Activated CD4-positive, CD25-positive, alpha-beta regulatory T cell treated with anti-CD3 and anti-CD28 coated beads, Interleukin-2, amount 50 U/mL, for 24 hours (primary cell): Measurements from ENCODE around the gene SEC22A.

Source experiments
- ATAC-seq, 2 donors: fragments of 150-1000 bp; cut with Tn5 transposase; one replicate each; pipeline ENCODE4 v1.10.0; 2021; ENCODE audit warnings: mild to moderate bottlenecking in 1 of 2, moderate library complexity in 1 of 2

The SEC22A gene

GRCh38 chr3:123289391-123290106 lies 87.8 kb downstream of the SEC22A start:
- ATAC-seq, result no peak

GRCh38 chr3:123290107-123290930 lies 88.6 kb downstream of the SEC22A start:
- no peak for ATAC-seq

DNA sequence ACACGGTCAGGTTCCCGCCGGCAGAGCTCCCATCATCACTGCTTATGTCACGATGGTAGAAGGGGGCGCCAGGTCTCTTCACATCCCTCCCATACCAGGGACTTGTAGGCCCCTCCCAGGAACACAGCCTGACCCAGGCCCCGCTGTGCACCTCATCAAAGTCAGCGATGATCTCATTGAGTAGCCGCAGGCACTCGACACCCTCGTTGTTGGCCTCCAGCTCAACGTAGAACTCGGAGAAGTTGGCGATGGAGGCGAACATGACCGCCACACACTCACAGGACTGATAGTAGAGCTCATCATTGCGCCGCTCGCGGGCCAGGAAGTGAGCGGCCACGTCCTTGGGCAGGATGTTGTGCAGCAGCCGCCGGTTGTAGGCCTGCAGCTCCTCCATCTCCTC lies 89.2 kb downstream of the SEC22A start:
- ATAC-seq, result no peak

- no peak for ATAC-seq
These were observed 89.7 kb downstream of the SEC22A start for GRCh38 chr3:123291404-123291803.

DNA sequence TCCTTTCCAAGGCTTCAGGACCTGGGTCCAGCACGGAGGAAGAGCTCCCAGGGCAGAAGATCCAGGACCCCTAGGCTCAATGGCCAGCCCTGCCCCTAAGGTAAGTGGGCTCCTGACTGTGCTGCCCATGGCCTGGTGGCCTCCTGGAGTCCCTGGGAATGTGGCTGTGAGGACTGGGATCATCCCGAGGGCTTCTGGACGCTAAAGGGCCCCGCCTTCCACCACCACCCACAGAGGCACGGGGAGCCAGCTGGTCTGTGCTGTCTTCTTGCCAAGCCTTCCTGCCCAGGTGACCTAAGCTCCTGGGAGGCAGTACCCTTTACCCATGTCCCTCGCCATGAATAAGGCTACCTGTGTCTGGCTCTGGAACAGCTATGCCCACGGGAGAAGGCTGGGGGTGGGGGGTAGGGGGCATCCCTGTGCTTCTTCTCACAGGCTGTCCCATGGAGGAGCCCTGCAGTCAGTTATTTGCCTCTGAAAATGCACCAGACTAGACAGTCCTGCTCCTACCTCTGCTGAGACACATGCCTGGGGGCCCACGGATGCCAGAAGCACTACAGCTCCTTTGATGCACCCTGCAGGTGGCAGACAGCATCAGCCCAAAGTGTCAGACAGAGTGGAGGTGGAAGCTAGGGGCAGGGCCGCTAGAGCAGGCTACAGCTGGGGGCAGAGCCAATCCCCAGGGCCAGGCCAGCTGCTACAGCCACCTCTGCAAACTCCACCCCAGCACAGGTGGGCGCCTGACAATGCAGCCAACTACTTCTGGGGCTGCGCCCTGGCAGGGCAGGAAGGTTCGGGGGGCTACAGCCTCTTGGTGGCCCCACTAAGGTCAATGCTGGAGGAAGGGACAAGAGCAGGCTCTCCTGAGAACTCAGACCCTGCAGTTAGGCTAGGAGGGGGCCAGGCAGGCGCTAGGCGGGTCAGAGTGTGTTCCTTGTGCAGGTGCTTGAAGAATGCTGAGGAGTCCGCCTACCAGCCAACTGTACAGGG lies 90.9 kb downstream of the SEC22A start:
- no peak for ATAC-seq

DNA sequence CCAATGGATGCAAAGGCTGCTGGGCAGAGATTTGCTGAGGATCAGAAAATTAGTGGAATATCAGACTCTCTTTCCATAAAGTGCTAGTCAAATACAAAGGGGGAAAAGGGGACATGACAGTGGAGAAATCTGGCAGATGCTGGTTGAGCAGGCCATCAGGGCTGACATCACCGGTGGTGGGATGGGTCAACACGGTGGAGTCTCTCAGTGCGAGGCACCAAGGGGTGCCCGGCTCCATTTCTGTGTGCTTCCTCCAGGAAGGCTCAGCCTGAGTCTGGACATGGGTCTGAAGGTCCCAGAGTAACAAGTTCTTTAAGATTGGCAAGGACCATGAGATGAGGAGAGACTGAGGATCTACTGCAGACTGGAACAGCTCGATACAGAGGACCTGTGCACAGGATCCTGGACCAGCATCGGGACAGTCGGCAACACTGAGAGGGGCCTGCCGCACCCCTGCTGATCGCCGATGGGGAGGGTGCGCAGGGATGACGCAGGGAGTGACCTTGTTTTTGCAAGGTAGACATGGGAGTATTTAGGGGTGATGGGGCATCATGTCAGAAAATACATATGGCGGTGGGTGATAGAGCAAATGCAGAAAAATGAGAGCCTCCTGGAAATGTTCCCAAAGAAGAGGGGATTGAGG lies 92.7 kb downstream of the SEC22A start:
- no peak for ATAC-seq

DNA sequence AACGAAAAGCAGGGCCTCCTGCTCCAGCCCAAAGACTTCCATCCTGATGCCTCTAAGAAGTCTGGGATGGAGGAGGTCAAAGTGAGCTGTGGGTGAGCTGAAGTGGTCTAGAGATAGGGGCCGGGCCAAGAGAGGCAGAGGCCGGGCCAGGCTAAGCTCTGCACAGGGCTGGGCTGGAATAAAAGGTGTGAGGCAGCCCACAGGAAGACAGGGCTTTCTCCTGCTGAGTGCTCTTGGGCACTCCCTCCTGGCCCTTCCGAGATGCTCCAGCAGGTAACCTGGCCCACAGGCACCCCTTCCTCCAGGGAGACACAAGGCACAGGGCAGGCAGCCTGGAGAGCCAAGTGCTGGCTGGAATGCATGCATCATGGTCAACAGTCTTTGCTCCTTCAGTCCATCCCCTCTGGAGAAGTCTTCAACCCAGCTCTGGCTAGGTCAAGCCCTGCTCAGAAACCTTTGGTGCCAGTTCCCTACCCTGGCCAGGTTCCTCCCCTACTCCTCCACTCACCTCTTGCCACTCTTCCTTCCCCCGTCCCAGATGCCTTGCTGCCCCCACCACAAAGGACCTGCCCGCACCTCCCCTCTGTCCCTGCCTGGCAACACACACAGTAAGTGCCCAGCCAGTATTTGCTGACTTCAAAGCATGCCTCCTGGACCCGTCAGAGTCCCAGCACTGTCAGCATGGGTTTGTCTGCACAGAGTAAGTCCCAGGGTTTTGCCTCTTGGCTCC lies 93.6 kb downstream of the SEC22A start:
- ATAC-seq, result peak in 1 of 2 donors; percentile 10

- ATAC-seq, result no peak
These were observed 94.1 kb downstream of the SEC22A start for GRCh38 chr3:123295901-123296250.

GRCh38 chr3:123296261-123296660 lies 94.5 kb downstream of the SEC22A start:
- no peak for ATAC-seq

DNA sequence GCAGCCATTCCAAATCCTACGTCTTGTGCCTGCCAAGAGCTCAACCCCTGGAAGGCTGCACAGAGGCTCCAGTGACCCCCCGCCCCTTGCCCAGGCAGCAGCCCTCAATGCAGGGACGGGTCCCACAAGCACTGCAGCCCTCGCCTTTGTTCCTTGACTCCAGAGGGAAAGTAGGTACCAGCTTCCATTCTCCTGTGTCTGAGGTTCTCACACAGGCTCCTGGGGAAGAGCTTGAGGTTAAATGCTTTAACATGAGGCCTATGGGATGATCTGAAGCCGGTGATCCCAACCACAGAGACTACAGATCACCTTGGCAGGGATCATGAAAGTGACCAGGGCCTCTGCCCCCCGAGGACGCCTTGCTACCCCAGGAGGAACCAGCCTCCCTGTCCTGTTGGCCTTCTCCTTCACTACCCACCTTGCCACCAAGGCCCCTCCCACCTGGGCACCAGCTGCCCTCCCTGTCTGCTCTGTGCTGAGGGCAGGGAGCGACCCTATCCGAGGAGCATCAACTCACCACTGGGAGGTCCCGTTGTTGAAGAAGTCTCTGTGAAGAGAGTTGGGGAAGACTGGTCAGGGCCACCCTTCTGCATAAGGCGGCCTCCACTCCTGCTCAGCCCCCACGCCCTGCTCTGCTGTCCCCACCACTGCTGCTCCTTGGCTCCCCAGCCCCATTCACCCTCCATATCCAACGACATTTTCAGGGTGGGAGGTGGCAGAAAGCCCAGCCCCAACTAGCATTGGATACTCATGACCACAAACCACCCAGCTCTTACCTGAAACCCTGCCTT lies 95.3 kb downstream of the SEC22A start:
- ATAC-seq, result no peak

- no peak for ATAC-seq
These were observed 95.8 kb downstream of the SEC22A start for GRCh38 chr3:123297627-123297899.

DNA sequence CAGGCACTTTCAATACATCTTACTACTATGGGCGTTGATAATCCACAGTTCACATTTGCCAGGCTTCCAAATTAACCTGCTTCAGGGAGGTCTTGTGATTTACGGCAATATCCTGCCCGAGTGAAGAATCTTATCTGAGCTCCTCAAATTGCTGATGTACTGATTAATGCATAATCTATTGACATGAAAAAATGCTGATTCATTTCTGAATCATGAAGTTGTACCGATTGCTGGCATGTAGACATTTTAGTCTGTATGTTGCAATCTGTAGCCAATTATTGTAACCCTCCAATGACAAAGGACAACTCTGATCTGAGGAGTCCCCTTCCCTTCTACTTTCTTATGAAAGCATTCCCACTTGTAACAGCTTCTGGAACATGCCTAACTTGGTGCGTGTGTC lies 97.2 kb downstream of the SEC22A start:
- no peak for ATAC-seq

- ATAC-seq, result no peak
These were observed 97.8 kb downstream of the SEC22A start for GRCh38 chr3:123299581-123299980.

DNA sequence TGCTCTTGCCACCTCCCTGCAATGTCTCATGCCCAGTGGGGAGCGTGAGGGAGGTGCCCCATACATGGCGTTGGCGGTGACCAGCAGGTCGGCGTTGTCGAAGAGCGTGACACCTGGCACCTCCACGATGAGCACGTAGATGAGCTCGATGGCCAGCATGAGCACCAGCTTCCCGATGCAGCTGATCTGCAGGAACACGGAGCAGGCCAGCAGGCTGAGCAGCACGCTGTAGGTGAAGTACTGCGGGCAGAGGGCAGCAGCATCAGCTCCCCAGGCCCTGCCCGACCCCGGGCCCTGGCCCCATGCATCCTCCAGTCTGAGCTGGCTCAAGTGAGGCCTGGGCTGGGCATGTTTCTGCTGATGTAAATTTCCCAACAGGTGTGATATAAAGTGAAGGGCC lies 98.3 kb downstream of the SEC22A start:
- ATAC-seq, result no peak

GRCh38 chr3:123300583-123300982 lies 98.8 kb downstream of the SEC22A start:
- no peak for ATAC-seq

DNA sequence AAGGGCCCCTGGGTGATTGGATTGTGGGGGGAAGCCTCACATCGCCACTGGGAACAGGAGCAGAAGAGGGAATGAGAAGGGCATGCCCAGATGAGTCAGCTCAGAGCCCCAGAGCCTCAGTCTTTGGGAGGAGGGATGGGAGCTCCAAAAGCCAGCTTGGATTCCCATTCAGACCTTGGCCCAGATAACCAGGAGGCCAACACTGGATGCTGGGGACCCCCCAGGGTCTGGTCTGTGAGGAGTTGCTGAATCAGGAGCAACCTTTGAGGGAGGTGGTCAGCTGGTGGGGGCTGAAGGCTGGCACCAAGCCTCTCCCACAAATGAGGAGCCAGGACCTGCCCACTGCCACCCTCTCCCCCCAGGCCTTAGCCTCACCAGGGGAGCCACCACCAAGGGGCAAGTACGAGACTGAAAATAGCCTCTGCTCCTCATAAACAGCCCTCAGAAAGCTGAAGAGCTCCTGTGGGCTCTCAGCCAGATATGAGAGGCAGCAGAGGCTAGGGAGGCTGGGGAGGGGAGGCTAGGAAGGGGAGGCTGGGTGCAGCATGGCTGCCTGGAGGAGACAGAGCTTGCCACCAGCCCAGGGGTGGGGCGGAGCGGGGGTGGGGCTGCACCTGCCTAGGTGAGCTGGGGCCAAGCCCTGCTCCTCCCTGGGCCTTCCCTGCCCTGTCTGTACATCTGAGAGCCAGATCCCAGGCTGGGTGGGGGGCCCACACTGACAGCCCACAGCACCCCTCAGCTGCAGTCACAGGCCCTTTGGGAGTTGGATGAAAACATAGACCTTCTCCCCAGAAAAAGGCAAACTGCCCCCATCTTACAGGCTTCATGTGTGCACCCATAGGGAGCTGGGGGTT lies 99.8 kb downstream of the SEC22A start:
- no peak for ATAC-seq

DNA sequence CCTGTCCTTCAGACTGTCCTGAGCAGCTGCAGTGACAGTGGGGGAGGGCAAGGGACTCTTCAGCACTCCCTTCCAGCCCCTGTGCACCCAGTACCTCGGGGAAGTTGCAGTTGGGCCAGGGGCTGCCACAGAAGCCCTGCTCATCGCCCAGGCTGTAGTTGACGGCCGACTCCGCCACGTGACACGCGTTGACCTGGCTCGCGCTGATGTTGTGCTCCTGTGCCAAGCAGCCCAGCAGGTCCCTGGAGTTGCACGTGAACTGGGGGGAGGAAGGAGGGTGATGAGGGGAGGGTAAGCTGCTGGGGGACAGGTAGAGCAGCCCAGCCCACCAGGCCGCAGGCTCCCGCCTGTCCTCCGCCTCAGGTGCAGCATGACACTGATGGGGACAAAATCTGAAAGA lies 101.2 kb downstream of the SEC22A start:
- no peak for ATAC-seq

- no peak for ATAC-seq
These were observed 102.3 kb downstream of the SEC22A start for GRCh38 chr3:123303976-123304560.

- ATAC-seq, result no peak
These were observed 103.4 kb downstream of the SEC22A start for GRCh38 chr3:123305192-123305591.

DNA sequence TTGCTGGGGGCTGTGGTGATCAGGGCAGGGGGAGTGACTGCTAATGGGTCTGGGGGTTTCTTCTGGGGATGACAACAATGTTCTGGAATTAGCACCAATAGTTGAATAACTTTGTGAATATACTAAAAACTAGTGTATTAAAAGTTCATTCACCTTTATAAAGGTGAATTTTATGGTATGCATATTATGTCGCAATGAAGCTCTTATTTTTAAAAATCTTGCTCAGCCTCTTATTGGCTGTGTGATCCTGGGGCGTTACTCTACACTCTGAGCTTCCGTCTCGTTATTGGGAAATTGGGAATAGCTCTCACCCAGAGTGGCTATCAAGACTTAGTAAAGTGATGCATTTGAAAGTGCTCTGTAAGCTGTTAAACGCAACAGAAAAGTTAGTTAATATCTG lies 105.3 kb downstream of the SEC22A start:
- no peak for ATAC-seq
